Brain microvascular endothelial cell (primary cell): ENCODE measurements around the gene OOEP.

ENCODE experiments used
- DNase-seq: peaks from one replicate; pipeline ENCODE4 v3.0.0-alpha.2; 2020
- H3K27ac ChIP-seq: fragments of 250-450 bp; sonication (Bioruptor Pico); 2 replicates; pipeline ENCODE4 v1.5.1; 2020; ENCODE audit warnings: mild to moderate bottlenecking, moderate library complexity
- H3K27me3 ChIP-seq: fragments of 250-450 bp; sonication (Bioruptor Pico); replicated peaks from 2 replicates; pipeline ENCODE4 v1.5.1; 2020; ENCODE audit warnings: mild to moderate bottlenecking
- H3K36me3 ChIP-seq: fragments of 250-450 bp; sonication (Bioruptor Pico); replicated peaks from 2 replicates; pipeline ENCODE4 v1.5.1; 2020; ENCODE audit warnings: mild to moderate bottlenecking
- H3K4me3 ChIP-seq: 2 replicates; pipeline ENCODE4 v1.5.1; 2011; ENCODE audit warnings: low read depth, mild to moderate bottlenecking, control low read depth, low read length, moderate library complexity
- in situ Hi-C: cut with HindIII; loops from 2 replicates; pipeline ENCODE4 v1.10.0; 2017; ENCODE audit warnings: low sequenced_read_pairs, low pct_ligation_motif_present
- TF ChIP-seq, protein P1 (sequence below): IDR thresholded peaks from 2 replicates; pipeline ENCODE4 v1.5.1; 2011; ENCODE audit warnings: low read depth, mild to moderate bottlenecking, moderate library complexity, low read length, control low read depth, inconsistent platforms; ENCODE audit errors: missing control alignments

Gene OOEP

DNA sequence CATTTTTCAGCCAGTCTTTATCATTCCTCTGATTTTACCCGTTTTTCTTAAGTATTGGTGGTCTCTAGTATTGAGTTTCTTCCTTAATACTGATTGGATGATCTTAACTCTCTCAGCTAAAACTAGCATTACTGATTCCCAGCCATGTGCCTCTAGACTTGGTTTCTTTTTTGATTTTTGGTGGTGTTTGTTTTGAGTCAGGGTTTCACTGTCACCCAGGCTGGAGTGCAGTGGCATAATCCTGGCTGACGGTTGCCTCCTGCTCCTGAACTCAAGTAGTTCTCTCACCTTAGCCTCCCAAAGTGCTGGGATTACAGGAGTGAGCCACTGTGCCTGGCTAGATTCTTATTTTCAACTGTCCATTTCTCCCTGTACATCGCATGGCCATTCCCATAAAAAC lies 40.5 kb downstream of the OOEP start:
- TF ChIP-seq, protein P1, sequence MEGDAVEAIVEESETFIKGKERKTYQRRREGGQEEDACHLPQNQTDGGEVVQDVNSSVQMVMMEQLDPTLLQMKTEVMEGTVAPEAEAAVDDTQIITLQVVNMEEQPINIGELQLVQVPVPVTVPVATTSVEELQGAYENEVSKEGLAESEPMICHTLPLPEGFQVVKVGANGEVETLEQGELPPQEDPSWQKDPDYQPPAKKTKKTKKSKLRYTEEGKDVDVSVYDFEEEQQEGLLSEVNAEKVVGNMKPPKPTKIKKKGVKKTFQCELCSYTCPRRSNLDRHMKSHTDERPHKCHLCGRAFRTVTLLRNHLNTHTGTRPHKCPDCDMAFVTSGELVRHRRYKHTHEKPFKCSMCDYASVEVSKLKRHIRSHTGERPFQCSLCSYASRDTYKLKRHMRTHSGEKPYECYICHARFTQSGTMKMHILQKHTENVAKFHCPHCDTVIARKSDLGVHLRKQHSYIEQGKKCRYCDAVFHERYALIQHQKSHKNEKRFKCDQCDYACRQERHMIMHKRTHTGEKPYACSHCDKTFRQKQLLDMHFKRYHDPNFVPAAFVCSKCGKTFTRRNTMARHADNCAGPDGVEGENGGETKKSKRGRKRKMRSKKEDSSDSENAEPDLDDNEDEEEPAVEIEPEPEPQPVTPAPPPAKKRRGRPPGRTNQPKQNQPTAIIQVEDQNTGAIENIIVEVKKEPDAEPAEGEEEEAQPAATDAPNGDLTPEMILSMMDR: no peak
- Histone ChIP-seq H3K27me3 (no peaks in the 10 kb centered on the region), H3K36me3 (no peaks in the 10 kb centered on the region), H3K27ac (no peak overlapping the region), H3K4me3 (no peak overlapping the region)
- no peak for DNase-seq
- in situ Hi-C loops: no loop called here

DNA sequence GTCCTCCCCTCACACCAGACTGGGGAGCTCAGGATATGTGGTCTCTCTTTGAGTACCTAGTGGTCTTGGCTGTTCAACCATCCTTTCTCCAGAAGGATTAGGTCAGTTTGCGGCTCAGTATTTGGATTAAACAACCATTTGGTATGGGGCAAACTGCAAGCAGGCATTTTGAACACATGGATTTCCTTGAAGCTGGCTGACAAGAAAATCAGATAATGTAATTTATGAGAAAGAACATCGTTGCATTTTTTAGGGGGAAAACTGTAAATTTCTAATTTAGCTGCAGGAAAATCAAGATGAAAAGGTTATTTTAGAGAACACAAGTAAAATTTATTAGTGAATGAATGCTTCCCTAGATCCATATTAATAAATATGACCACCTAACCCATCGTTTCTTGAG lies 40.9 kb downstream of the OOEP start:
- in situ Hi-C loops: no loop called here
- Histone ChIP-seq H3K36me3 (no peaks in the 10 kb centered on the region), H3K27ac (no peak overlapping the region), H3K27me3 (no peaks in the 10 kb centered on the region), H3K4me3 (no peak overlapping the region)
- TF ChIP-seq, protein P1: no peak
- no peak for DNase-seq

DNA sequence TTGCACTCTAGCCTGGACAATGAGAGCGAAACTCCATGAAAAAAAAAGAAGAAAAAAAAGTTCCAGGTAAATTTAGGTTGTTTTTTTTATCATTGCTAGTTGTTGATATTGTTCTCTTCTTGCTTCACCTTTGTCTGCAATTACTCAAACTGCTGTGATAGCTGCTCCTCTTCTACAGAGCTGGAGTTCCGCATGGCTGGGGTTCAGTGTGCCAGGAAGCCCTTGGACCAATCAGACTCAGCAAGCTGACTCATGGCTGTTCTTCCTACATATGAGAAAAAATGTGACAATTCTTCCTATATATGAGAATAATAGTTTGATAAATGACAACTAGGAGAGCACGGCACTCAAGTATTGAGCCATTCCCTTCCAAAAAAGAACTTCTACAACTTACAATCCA lies 44.0 kb downstream of the OOEP start:
- in situ Hi-C loops: no loop called here
- TF ChIP-seq, protein P1: no peak
- Histone ChIP-seq H3K27ac (no peak overlapping the region), H3K36me3 (no peaks in the 10 kb centered on the region), H3K4me3 (no peak overlapping the region), H3K27me3 (no peaks in the 10 kb centered on the region)
- no peak for DNase-seq

DNA sequence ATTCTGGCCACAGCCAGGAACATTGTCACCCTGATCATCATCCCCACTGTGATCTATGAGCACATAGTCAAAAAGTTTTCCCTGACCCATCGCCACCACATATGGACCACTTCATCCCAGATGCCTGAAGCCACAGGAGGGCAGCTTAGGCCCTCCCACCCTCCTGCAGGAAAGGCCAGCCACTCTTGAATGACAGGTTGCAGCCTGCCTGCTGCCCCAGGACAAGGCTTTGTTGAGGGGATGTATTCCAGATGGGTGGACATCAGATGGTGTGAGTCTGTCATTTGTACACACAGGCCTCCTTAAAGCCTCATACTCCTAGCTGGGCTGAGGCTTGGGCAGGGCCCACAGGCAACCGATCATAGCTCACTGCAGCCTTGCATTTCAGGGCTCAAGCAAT lies 46.4 kb downstream of the OOEP start:
- in situ Hi-C loops: no loop called here
- no peak overlapping the region for H3K27ac ChIP-seq
- no peaks in the 10 kb centered on the region for H3K36me3 ChIP-seq
- no peaks in the 10 kb centered on the region for H3K27me3 ChIP-seq
- no peak for DNase-seq
- H3K4me3 ChIP-seq: no peak overlapping the region
- TF ChIP-seq, protein P1: no peak
